Activated CD4-positive, alpha-beta T cell treated with anti-CD3 and anti-CD28 coated beads, Interleukin-2, Interleukin-4, amounts not matched to agents 100 ng/mL and 50 ng/mL, durations not matched to agents 16 hours and 8 hours (primary cell): ENCODE data around the gene TSSK6.

Experiments
- DNase-seq: peaks from one replicate; pipeline ENCODE4 v3.0.0-alpha.2; 2020; ENCODE audit warnings: low spot score

TSSK6 gene

GRCh38 chr19:19544954-19545591 is 29.7 kb upstream of the TSSK6 start:
- DNase-seq = no peak

DNA sequence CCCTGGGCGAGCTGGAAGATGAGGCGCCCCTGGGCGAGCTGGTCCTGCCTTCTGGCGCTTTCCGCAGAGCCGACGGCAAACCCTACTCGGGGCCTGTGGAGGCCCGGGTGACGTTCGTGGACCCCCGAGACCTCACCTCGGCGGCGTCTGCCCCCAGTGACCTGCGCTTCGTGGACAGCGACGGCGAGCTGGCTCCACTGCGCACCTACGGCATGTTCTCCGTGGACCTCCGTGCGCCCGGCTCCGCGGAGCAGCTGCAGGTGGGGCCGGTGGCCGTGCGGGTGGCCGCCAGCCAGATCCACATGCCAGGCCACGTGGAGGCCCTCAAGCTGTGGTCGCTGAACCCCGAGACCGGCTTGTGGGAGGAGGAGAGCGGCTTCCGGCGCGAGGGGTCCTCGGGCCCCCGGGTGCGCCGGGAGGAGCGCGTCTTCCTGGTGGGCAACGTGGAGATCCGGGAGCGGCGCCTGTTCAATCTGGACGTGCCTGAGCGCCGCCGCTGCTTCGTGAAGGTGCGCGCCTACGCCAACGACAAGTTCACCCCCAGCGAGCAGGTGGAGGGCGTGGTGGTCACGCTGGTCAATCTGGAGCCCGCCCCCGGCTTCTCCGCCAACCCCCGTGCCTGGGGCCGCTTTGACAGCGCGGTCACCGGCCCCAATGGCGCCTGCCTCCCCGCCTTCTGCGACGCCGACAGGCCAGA is 29.1 kb upstream of the TSSK6 start:
- no peak for DNase-seq

GRCh38 chr19:19543640-19544039 is 28.3 kb upstream of the TSSK6 start:
- DNase-seq = no peak

DNA sequence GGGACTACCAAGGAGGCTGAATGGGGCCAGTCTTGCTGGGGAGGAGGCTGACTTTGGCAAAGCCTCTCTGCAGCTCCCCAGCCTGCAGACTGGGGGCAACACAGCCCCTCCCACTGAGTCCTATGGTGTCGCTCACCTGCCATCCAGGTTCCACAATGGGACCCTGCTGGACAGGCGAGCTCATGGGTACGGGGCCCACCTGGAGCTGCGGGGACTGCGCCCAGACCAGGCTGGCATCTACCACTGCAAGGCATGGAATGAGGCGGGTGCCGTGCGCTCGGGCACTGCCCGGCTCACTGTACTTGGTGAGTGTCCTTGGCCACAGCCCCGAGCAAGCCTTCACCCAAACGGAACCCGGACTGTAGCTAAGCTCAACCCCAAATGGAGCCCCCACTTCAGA is 27.8 kb upstream of the TSSK6 start:
- DNase-seq = no peak

DNA sequence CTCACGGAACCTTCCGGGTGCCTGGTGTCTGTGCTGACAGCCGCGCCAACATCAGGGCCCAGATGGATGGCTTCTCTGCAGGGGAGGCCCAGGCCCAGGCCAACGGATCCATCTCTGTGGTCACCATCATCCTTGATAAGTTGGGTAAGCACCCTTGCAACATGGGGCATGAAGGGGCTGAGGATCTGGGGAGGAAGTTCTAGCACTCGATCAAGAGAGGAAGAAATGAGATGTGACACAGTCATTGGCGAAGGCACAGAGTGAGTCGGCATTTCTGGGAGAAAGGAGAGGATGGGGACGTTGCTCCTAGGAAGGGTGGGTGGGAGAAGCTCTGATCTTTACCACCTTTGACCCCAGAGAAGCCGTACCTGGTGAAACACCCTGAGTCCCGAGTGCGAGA is 27.2 kb upstream of the TSSK6 start:
- DNase-seq = no peak

DNA sequence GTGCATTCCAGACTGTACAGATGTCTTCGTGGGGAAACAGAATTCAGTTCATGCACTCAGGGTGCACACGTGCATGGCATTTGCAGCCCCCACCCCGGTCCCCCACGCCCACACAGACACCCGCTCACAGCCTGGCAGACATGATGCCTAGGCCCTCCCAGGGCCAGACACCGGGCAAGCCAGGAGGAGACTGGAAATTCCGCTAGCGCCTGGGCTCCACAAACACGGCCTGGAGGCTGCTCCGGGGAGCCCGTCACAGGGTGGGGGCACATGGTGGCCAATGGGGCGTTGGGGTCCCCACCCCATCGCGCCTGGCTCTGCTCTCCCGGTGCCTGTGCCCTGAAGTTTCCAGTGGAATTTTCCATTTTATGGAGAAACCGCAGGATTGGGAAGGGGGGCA is 26.3 kb upstream of the TSSK6 start:
- no peak for DNase-seq

- peak; percentile 66 for DNase-seq
Observed at GRCh38 chr19:19540715-19541515, 25.6 kb upstream of the TSSK6 start.

- peak; percentile 74 for DNase-seq
Observed at GRCh38 chr19:19540064-19540714, 24.8 kb upstream of the TSSK6 start.

DNA sequence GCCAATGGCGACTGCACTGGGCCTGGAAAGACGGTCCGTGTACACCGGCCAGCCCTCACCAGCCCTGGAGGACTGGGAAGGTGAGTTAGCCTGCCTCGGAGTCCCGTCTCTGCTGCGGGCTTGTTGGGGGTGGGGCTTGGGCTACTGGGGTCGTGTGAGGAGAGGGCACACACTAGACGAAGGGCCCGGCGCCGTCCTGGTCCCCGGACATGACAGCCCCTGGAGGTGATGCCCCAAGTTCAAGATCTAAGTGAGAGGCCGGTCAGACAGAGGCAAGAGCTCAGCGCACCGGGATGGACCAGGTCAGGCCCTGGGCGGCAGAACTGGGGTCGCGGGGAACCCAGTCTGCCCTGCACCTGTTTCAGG is 24.3 kb upstream of the TSSK6 start:
- no peak for DNase-seq

DNA sequence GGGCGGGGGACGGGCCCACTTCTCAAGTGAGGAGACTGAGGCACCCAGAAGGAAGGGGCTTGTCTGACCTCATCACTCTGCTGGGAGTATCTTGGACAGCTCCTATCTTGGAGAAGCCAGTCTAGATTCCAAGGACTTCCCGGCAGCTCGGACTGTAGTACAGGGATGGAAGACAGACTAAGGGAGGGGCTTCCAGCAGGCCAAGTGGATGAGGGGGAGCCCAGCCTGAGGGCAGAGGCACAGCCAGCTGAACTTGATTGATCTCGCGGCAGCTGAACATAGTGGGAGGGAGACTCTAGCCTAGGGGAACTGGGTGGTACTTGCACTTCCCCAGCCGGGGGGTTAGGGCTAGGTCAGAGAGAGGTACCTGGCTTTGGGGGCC is 23.4 kb upstream of the TSSK6 start:
- no peak for DNase-seq

GRCh38 chr19:19538061-19538784 is 22.9 kb upstream of the TSSK6 start, which contains the start of gene CILP2:
CILP2 (plus strand) TSS chr19:19538265; CDS start chr19:19538350, 85 bp downstream.
- no peak for DNase-seq

DNA sequence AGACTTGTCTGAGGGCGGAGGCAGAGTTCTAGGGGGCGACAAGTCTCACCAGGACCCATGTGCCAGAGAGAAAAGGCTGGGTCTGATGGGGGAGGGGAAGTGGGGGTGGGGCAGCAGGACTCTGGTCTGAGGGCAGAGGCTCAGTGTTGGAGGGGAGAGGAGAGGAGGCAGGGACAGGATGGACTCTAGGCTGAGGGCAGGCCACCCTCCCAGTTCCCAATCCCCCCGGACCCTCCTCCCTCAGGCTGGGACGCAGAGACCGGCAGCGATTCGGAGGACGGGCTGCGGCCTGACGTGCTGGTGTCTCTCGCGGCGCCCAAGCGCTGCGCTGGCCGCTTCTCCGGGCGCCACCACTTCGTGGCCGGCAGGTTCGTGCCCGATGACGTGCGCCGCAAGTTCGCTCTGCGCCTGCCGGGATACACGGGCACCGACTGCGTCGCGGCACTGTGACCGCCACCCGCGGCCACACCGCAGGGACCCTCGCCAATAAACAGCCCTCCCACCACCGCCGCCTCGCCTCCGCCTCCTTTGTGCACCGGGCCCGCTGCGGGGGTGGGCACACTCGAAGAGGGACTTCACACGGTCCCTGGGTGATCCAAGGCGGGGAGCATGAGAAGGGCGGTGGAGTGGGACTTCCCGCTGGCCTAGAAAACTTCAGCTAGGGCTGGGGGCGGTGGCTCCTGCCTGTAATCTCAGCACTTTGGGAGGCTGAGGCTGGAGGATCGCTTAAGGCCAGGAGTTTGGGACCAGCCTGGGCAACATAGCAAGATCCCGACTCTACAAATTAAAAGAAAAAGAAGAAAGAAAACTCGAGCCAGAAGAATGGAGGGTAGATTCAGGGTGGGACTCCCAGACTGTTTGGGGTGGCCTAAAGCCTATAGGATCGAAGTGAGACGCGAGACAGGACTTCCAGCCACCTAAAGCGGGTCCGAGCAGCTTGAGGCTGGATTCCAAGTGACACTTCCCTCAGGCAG is 22.0 kb upstream of the TSSK6 start:
- DNase-seq = no peak

DNA sequence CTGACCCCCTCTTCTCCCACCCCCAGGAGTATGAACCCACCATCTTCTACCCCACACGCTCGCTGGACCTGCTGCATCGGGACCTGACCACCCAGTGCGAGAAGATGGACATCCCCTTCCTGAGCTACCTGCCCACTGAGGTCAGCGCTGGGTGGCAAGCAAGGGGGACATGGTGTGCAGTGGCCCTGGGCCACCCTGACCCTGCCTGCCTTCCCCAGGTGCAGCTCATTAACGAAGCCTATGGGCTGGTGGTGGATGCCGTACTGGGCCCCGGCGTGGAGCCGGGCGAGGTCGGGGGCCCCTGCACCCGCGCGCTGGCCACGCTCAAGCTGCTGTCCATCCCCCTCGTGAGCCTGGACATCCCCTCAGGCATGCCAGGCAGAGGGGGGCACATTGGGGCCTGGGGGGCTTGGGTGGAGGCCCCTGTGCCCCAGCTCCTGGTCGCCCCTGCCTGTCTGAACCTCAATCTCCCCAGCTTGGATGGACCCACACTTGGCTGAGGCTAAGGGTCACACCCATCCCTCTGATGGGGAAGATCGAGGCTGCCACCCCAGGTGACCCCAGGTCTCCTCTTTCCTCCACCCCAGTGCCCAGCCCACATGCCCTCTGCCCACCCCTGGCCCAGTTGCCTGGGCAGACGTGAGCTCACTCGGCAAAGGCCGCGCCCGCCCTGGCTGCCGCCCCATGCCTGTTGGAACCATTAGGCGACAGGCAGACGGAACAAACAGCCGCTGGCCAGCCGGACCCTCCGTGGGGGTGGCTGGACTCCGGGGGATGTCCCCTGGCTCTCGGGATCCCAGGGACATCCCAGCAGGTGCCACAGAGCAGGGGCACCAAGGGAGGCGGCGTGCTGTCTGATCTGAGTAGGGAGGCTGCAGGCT is 20.2 kb upstream of the TSSK6 start:
- DNase-seq = no peak

DNA sequence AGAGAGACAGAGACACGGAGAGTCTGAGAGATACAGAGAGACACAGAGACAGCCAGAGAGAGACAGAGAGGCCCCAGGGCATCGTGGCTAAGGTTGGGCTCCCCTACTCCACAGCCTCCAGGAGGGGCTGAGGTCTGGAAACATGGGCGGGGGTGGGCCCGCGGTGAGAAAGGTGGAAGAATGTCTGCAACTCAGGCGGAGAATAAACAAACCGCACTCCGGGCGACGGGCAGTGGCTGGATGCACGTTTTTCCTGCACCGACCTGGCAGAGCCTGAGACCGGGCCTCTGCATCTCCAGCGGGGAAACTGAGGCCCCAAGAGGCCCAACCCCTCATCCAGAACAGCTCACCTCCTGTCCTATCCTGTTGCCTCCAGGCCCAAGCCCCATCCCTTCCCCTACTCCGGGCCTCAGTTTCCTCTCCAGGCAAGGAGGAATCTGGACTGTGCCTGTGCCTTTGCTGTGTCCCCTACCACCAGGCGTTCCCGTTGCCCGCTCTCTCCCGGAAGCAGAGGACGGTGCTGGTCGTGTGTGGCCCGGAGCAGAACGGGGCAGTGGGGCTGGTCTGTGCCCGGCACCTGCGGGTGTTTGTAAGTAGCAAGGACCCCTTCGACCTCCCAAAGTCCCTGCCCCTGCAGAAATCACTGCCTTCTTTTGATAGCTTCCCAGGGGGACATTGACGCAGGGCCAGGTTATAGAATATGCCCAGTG is 19.4 kb upstream of the TSSK6 start:
- DNase-seq = no peak

DNA sequence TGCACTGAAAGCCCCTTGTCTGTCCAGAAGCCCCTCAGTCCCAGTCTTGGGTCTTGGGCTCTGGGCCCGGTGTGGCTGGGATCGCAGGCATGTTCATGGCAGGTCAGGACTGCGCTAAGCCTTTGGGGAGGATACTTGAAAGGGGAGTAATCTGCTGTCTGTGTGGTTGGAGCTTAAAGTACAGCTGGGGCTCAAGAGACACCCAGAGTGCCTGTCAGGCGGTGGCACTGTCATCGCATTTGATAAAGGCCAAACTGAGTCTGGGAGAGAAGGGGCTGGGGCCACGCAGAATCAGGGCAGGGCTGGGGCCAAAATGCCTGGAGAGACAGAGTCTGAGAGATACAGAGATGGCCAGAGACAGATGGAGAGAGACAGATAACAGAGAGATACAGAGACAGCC is 18.5 kb upstream of the TSSK6 start:
- DNase-seq = no peak

DNA sequence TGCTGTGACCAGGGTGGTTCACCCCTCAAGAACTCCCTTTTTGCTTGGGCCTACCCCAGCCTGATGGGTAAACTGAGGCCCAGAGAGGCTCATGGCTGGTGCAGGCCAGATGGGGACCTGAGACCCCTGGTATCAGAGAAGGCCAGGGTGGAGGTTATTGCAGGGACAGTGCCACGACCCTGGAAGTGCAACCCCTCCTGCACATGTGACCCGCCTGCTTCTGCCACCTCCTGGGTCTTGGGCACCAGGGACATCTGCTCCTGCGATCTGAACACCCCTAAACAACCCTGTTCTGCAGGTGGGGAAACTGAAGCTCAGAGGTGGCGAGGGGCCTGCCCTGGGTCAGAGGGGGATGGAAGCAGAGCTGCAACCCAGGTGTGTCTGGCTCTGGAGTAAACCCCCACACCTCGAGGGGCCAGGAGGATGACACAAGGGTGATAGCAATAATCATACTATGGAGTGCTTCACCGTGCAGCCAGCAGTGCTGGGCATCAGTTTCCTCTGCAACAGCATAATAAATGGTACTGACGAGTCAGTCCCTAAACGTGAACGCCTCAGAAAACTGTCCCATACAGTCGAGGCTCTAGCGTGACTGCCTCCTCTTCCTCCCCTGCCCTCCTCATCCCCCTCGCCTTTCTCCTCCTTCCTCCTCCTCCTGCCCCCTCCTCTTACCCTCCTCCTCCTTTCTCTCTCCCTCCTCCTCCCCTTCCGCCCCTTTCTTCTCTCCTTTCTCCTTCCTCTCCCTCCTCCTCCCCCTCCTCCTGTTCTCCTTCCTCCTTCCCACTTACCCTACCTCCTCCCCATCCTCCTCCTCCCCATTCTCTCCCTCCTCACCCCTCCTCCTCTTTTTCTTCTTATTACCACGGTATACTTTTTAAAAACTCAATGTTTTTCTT is 17.7 kb upstream of the TSSK6 start:
- DNase-seq = no peak

DNA sequence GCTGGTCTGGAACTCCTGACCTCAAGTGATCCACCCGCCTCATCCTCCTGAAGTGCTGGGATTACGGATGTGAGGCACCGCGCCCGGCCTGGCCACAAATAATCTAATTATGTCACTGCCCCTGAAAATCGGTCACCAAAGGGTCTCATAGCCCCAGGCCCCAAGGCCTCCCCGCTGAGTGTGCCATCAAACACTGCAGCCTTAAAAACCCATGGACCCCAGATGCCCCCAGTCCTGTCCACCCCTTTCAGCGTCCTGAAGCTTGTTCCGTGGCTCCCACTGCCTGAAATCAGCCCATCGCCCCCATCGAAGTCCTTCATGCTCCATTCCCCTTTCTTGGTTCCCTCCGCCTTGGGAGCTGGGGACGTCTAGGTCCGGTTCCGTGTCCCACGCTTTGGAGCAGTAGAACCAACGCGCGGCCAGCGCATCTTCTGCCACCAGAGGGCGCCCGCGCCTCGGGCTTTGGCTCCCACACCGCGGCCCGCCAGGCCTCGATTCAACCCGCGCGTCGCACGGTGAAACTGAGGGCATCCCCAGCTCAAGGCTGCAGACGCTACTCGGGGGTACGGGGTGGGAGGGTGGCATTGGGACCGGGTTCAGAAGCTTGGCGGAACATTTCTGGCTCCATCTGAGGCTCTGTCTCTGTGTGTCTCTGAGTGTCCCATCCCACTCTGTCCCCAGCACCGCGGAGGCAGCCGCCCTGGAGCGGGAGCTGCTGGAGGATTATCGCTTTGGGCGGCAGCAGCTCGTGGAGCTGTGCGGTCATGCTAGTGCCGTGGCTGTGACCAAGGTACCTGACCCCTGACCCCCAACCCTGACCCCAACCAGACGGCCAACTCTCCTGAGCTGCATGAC is 16.8 kb upstream of the TSSK6 start:
- DNase-seq = peak; percentile 86
